HG03565 (cell line): ENCODE data around the gene UTS2R.

Experiments
- ATAC-seq: cut with Tn5 transposase; IDR thresholded peaks from one replicate; pipeline ENCODE4 v1.9.1; 2021; ENCODE audit warnings: mild to moderate bottlenecking, moderate library complexity; ENCODE audit not compliant: unreplicated experiment

The UTS2R gene

GRCh38 chr17:82424001-82424862, 52.7 kb downstream of the UTS2R start:
- no peak for ATAC-seq

- no peak for ATAC-seq
These were observed 53.2 kb downstream of the UTS2R start for GRCh38 chr17:82424863-82425159.
